HG03025 (cell line): ENCODE measurements around the gene TRAK1.

Source experiments
- ATAC-seq: cut with Tn5 transposase; IDR thresholded peaks from one replicate; pipeline ENCODE4 v1.9.1; 2021; ENCODE audit warnings: mild to moderate bottlenecking, moderate library complexity; ENCODE audit not compliant: unreplicated experiment, low FRiP score

The TRAK1 gene

GRCh38 chr3:42066516-42067181, 24.5 kb upstream of the TRAK1 start:
- no peak for ATAC-seq

DNA sequence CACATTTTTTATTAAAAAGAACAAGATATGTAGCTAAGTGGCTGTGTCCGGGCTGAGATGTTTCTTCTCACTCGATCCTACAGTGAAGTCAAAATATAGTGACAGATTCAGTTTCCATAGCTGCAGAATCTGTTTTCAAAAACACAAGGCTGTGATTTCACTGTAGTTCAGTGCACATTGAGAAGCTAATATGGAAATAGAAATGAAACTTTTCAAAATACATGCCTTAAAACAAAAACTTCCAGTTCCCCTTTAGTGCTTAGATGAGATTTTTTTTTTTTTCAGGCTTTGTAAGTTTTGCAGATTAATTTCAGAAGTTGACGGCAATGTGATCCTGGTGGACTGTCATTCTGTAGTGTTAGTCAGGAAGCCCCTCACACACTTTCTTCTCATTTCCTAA, 23.8 kb upstream of the TRAK1 start:
- ATAC-seq: peak; percentile 85

DNA sequence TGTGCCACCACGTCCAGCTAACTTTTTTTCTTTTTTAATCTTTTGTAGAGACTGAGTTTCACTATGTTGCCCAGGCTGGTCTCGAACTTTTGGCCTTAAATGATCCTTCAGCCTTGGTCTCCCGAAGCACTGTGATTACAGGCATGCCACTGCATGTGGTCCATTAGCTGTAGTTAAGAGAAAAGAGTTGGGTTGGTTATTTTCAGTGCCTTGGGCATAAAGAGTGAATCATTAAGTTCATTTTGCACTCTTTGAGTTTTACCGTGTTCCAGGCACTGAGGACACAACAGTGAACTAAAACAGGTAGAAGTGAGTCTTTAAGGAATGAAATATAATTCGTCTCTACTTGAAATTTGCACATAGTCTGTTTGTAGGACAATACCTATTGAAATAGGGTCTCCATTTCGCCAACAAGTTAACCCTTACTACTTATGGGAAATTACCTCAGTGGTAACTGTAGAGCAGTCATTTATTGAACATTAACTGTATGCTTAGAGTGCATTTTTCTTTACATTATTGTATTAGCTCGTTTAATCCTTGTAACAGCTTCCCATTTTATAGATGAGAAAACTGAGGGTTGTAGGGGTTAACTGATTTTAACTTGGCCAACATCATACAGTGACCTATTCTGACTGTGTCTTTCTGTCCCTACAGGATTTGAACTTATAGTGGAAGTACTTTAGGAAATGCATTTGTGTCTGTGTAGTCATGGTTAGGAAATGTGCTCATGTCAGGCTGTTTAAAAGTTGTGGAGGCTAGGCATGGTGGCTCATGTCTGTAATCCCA, 22.7 kb upstream of the TRAK1 start:
- ATAC-seq: no peak

DNA sequence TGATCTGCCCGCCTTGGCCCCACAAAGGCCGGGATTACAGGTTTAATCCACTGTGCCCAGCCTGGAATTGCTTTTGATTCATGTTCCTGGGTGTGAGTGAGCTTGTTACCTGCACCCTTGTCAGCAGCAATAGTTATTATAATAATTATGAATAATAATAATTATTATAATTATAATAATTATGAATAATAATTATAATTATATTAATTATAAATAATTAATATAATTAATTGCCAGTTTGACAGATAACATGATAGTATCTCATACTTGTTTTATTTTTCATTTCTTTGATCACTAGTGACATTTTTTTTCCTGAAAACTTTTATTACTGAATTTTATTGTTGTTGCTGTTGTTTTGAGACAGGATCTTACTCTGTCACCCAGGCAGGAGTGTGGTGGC, 21.1 kb upstream of the TRAK1 start:
- ATAC-seq: no peak

DNA sequence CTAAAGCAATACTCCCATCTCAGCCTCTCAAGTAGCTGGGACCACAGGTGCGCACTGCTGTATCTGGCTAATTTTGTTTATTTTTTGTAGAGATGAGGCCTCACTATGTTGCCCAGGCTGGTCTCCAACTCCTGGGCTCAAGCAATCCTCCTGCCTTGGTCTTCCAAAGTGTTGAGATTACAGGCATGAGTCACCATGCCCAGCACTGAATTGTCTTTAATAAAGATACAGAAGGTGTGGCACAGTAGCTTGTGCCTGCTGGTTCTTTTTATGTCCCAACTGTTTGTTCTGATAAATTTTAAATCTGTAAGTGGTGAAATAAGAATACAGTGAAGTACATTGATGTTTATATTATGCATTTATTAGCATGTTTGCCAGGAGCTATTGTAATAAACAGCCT, 20.6 kb upstream of the TRAK1 start:
- no peak for ATAC-seq

GRCh38 chr3:42071904-42072812, 19.0 kb upstream of the TRAK1 start:
- ATAC-seq: no peak

DNA sequence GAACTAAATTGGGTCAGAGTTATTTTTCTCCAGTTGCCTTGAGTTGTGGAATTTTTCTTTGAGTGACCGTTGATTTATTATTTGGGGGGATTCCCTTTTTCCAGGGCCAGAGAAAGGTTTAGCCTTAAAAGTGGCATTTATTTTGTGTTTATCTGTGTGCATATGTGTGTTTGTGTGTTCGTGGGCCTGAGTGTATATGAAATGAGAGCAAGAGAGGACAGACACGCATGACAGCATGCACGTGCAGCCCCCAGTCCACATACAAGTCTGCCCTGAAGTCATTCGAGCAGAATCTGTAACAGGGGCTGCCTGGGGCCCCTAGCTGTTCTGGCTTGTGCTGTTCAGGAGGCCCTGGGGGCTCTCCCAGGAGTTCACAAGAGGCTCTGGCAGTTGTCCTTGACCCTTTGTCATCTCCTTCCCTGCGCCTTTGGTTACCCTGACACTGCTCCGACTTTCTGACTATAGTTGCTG, 18.3 kb upstream of the TRAK1 start:
- no peak for ATAC-seq

DNA sequence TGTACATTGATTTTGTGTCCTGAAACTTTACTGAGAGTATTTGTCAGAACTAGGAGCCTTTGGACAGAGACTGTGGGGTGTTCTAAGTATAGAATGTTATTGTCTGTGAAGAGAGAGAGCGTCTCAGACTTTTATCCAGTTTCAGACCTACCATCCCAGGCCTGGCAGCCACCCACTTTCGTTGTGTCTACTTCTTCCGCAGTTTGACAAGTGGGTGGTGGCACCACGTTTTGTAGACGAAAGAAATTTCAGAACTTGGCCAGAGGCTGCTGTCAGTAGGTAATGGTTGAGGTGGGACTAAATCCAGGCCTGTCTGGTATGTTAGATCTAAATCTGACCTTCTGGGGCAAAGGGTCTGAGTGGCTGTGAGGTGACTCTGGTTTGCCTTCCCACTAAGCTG, 13.4 kb upstream of the TRAK1 start:
- no peak for ATAC-seq

GRCh38 chr3:42078677-42079076, 12.5 kb upstream of the TRAK1 start:
- ATAC-seq: no peak

- no peak for ATAC-seq
Measured at GRCh38 chr3:42079701-42080452, 11.3 kb upstream of the TRAK1 start.

- no peak for ATAC-seq
Measured at GRCh38 chr3:42080453-42080872, 10.7 kb upstream of the TRAK1 start.

DNA sequence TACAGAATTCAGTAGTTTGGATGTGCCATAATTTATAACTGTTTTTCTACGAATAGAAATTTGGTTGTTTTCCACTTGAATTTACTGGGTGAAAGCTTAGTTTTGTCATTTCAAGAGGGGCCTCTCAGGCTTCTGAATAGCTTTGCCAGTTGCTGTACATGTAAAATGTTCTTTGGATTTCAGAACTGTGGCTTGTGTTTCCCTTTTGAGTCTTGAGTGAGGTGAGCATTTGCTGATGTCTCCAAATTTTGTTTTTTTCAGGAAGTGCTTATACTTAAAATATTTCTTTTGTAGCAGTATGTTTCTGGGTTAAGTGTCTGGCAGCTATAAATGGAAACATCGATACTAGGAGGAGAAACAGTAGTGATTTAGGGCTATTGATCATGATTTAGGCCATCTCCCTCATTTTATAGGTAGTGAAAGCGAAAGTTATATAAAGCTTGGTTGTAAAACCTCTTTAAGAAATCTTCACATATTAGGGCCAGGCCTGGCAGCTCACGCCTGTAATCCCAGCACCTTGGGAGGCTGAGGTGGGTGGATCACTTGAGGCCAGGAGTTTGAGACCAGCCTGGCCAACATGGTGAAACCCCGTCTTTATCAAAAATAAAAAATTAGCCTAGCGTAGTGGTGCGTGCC, 9.2 kb upstream of the TRAK1 start:
- no peak for ATAC-seq

GRCh38 chr3:42084586-42084985, 6.6 kb upstream of the TRAK1 start:
- ATAC-seq: no peak

DNA sequence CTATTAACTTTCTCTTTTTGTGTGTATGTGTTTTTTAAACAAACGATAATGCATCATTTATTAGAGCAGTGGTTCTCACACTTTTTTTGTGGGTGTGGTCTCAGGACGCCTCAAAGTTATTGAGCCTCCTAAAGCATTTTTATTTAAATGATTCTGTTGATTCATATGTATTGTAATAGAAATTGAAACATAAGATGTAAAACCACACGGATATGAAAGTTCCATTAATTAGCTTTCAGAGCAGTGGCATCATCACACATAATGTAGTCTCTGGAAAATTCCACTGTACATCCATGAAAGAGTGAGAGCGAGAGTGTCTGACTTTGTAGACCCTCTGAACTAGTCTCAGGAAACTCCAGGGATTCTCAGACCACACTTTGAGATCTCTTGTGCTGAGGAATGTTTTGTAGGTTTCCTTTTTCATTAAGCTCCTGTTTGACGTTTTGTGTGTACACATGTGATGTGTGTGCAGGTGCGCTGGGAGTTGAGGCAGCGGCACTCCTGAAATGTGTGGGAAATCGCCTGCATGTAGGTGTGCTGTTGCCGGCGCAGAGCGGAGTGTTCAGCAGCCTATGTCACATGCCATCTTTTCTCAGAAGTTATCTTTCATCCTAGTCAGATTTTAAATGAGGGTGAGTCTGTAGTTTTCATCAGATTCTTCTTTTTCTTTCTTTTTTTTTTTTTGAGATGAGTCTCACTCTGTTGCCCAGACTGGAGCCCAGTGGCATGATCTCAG, 5.3 kb upstream of the TRAK1 start:
- ATAC-seq: no peak

DNA sequence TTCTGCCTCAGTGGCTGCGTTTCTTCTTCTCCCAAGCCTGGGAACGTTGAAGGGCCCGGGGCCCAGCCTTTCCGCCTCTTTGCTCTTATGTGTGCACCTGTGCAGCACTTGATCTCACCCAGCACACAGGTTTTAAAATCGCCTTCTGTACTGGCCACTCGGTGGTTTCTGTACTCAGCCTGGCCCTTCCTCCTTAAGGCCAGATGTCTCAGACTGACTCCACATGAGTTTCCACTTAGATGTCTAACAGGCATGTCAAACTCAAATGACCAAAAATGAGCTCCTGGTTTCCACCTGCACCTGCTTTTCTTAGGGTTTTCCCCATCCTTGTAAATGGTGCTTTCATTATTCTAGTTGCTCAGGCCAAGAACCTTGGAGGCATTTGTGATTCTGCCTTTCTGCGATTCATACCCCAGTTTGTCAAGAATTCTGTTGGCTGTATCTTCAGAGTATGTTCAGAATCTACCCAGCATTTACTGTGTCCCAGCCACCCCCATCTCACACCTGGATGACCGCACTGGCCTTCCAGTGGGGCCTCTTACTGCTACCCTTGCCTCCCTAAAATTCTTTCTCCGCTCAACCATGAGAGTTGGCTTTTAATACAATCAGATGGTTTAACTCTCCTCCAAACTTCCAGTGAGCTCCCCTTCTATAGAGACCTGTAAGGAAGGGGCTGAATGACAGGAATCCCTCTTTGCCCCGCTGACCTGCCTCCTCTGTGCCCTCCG, 2.2 kb upstream of the TRAK1 start:
- no peak for ATAC-seq

DNA sequence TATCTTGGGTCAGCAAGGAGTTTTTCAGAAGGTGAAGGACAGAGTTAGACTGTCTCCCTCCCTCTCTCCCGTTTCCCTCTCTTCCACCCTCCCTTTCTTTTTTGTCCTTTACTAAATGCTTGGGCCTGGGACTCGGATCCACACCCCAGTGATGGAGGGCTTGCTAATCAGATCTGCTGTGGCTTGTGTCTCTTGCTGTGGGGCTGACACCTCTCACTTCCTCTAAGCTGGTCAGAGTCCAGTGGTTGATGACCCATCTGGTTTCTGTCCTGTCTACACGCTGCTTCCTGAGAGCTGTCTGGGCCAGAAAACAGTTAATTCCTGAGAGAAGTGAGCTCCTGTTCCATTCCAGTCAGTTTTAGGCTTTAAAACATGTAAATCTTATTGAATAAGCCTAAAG, 849 bp downstream of the TRAK1 start:
- ATAC-seq: no peak

DNA sequence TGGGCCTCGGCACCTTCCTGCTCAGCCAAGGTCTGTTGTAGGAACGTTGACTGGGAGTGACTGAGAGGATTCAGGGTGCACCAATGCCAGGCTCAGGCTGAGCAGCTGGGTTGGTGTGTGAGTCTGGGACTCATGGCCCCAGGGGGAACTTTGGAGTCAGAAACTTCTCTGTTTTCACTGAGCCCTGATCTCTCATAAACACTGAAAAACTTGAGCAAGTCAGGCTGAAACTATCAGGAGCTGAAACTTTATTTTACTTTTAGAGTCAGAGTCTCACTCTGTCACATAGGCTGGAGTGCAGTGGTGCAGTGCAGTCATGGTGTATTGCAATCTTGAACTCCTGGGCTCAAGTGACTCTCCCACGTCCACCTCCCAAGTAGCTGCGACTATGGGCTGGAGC, 3.0 kb downstream of the TRAK1 start:
- peak; percentile 81 for ATAC-seq

- ATAC-seq: no peak
Measured at GRCh38 chr3:42094691-42095391, 3.7 kb downstream of the TRAK1 start.
